Measurements from ENCODE around the gene ZNF408.
"Not testable (repeated sequence)": the region's sequence is repeated elsewhere in the genome, so short reads cannot be mapped to it uniquely, and the experiment has no call there.

The ZNF408 gene

DNA sequence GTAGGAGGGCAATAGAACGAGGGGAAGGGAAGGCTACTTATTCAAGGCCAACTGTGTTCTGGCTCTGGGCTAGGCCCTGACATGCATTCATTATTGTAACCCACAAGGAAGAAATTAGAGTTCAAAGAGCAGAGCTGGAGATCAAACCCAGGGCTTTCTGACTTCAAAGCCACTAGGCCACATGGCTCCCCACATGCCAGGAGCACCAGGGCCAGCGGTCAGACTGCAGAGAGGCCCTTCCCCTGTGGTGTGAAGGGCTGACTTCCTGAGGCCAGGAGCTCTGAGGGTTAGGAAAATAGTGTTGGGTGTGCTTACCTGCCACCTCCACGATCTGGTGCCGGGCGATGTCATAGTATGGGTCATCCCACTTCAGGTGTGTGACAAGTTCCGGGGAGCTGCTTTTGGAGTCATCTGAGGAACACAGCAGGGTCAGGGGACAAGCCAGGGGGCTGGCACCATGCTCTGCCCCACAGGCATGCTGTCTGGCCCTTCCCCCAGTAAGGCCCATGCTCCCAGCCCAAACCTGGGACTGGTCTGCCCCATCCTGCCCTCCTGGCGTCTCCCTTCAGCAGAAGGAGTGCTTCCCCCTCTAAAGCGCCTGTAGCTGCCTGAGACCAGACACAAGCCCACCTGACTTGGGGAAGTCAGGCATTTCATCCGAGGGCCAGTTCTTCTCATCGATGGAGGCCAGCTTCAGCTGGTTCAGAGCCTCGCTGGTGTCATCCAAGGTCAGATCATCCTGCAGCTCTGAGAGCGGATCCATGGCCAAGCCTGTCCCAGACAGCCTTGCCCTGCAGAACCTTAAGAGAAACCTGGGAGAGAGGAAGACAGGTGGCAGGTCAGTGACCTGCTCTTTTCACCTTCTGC is 5.3 kb upstream of the ZNF408 start:
- no peak overlapping the region for H3K4me3 ChIP-seq (ENCODE audit: low read length in 2 of 2)
- H3K36me3 ChIP-seq (ENCODE audit: control insufficient read depth in 2 of 2, insufficient read depth in 2 of 2, low read length in 2 of 2) = peaks cover 39 to 46% of the 10 kb centered on the region in 2 donors
- H3K27me3 ChIP-seq (ENCODE audit: control insufficient read depth in 2 of 2, insufficient read depth in 2 of 2, low read length in 2 of 2) = no peaks in the 10 kb centered on the region
- H3K9me3 ChIP-seq (ENCODE audit: control insufficient read depth in 2 of 2, low read length in 2 of 2) = no peaks in the 10 kb centered on the region
- H3K27ac ChIP-seq (ENCODE audit: low read depth in 2 of 2, low read length in 2 of 2) = no peak overlapping the region
- H3K9ac ChIP-seq (ENCODE audit: low read depth in 1 of 2, low read length in 2 of 2) = no peak overlapping the region
- peaks cover 13 to 22% of the 10 kb centered on the region in 2 donors for H3K4me1 ChIP-seq (ENCODE audit: control insufficient read depth in 2 of 2, insufficient read depth in 2 of 2, low read length in 2 of 2)

DNA sequence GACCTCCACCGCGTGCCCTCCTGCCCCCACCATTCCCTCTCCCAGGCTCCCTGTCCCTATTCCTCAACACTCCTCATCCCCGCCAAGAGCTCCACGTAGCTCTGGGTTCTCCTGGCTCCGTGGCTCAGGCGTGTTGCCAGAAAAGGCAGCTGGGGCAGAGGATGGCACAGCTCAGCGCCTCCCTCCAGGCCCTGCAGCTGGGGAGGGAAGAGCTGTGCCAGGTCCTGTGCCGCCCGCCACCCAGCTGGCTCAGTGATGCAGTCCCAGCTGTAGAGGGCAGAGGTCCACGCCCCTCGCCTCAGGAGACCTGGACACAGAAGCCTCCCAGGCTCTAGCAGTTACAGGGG is 4.6 kb upstream of the ZNF408 start:
- Histone ChIP-seq H3K9me3 (ENCODE audit: control insufficient read depth in 2 of 2, low read length in 2 of 2) (no peaks in the 10 kb centered on the region), H3K27ac (ENCODE audit: low read depth in 2 of 2, low read length in 2 of 2) (no peak overlapping the region), H3K4me1 (ENCODE audit: control insufficient read depth in 2 of 2, insufficient read depth in 2 of 2, low read length in 2 of 2) (peaks cover 13 to 22% of the 10 kb centered on the region in 2 donors), H3K9ac (ENCODE audit: low read depth in 1 of 2, low read length in 2 of 2) (no peak overlapping the region), H3K36me3 (ENCODE audit: control insufficient read depth in 2 of 2, insufficient read depth in 2 of 2, low read length in 2 of 2) (peaks cover 39 to 43% of the 10 kb centered on the region in 2 donors), H3K4me3 (ENCODE audit: low read length in 2 of 2) (no peak overlapping the region), H3K27me3 (ENCODE audit: control insufficient read depth in 2 of 2, insufficient read depth in 2 of 2, low read length in 2 of 2) (no peaks in the 10 kb centered on the region)

DNA sequence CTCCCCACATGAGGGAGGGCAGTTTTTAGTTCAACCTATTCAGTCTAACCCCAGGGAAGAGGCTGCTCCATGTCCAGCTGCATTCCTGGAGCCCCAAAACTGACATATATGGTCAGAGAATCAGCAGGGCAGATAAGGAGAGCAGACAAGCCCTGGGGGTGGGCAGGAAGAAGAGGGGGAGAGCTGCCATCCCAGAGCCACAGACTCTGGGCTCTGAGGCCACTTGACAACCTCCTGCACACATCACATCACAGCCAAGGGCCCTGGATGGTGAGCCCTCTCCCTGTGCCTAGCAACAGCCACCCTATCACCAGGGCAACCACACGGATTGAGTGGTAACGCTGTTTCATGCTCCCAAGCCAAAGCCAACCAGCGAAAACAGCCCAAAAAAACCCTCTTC is 3.5 kb upstream of the ZNF408 start:
- peaks cover 18 to 27% of the 10 kb centered on the region in 2 donors for H3K4me1 ChIP-seq (ENCODE audit: control insufficient read depth in 2 of 2, insufficient read depth in 2 of 2, low read length in 2 of 2)
- H3K9me3 ChIP-seq (ENCODE audit: control insufficient read depth in 2 of 2, low read length in 2 of 2) = no peaks in the 10 kb centered on the region
- peaks cover 34 to 35% of the 10 kb centered on the region in 2 donors for H3K36me3 ChIP-seq (ENCODE audit: control insufficient read depth in 2 of 2, insufficient read depth in 2 of 2, low read length in 2 of 2)
- peak overlapping the region in 1 of 2 donors; percentile 8 for H3K9ac ChIP-seq (ENCODE audit: low read depth in 1 of 2, low read length in 2 of 2)
- no peaks in the 10 kb centered on the region for H3K27me3 ChIP-seq (ENCODE audit: control insufficient read depth in 2 of 2, insufficient read depth in 2 of 2, low read length in 2 of 2)
- H3K4me3 ChIP-seq (ENCODE audit: low read length in 2 of 2) = no peak overlapping the region
- no peak overlapping the region for H3K27ac ChIP-seq (ENCODE audit: low read depth in 2 of 2, low read length in 2 of 2)

GRCh38 chr11:46697723-46698122 is 3.1 kb upstream of the ZNF408 start:
- Histone ChIP-seq H3K27ac (ENCODE audit: low read depth in 2 of 2, low read length in 2 of 2) (no peak overlapping the region), H3K4me3 (ENCODE audit: low read length in 2 of 2) (no peak overlapping the region), H3K9ac (ENCODE audit: low read depth in 1 of 2, low read length in 2 of 2) (peak overlapping the region in 1 of 2 donors; percentile 8), H3K27me3 (ENCODE audit: control insufficient read depth in 2 of 2, insufficient read depth in 2 of 2, low read length in 2 of 2) (no peaks in the 10 kb centered on the region), H3K4me1 (ENCODE audit: control insufficient read depth in 2 of 2, insufficient read depth in 2 of 2, low read length in 2 of 2) (peaks cover 18 to 29% of the 10 kb centered on the region in 2 donors), H3K9me3 (ENCODE audit: control insufficient read depth in 2 of 2, low read length in 2 of 2) (no peaks in the 10 kb centered on the region), H3K36me3 (ENCODE audit: control insufficient read depth in 2 of 2, insufficient read depth in 2 of 2, low read length in 2 of 2) (peaks cover 36 to 37% of the 10 kb centered on the region in 2 donors)

DNA sequence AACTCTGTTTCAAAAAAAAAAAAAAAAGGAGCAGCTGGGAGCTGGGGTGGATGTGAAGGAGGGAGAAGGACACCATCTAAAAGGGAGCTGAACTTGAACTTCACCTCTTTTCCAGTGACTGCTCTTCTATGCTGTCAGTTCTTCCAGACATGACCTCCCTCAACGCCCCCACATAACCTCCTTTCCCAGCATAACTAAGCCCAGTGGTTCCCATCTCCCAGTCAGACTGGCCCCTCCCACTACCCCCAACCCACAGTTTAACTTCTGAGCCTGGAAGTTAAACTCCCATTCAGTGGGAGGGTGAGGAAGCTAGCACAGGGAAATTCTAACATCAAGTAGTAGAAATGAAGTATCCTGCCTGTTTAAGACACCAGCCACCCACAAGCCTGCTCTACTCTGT is 2.2 kb upstream of the ZNF408 start:
- Histone ChIP-seq H3K4me1 (ENCODE audit: control insufficient read depth in 2 of 2, insufficient read depth in 2 of 2, low read length in 2 of 2) (peaks cover 18 to 32% of the 10 kb centered on the region in 2 donors), H3K36me3 (ENCODE audit: control insufficient read depth in 2 of 2, insufficient read depth in 2 of 2, low read length in 2 of 2) (peaks cover 41% of the 10 kb centered on the region in 2 donors), H3K27me3 (ENCODE audit: control insufficient read depth in 2 of 2, insufficient read depth in 2 of 2, low read length in 2 of 2) (no peaks in the 10 kb centered on the region), H3K9me3 (ENCODE audit: control insufficient read depth in 2 of 2, low read length in 2 of 2) (no peaks in the 10 kb centered on the region), H3K27ac (ENCODE audit: low read depth in 2 of 2, low read length in 2 of 2) (no peak overlapping the region), H3K9ac (ENCODE audit: low read depth in 1 of 2, low read length in 2 of 2) (no peak overlapping the region), H3K4me3 (ENCODE audit: low read length in 2 of 2) (peak overlapping the region in 1 of 2 donors; percentile 15)

GRCh38 chr11:46701078-46701654 is 335 bp downstream of the ZNF408 start:
- Histone ChIP-seq H3K9ac (ENCODE audit: low read depth in 1 of 2, low read length in 2 of 2) (peak overlapping the region; percentile 87 to 93), H3K4me1 (ENCODE audit: control insufficient read depth in 2 of 2, insufficient read depth in 2 of 2, low read length in 2 of 2) (peaks cover 18 to 32% of the 10 kb centered on the region in 2 donors), H3K27me3 (ENCODE audit: control insufficient read depth in 2 of 2, insufficient read depth in 2 of 2, low read length in 2 of 2) (no peaks in the 10 kb centered on the region), H3K9me3 (ENCODE audit: control insufficient read depth in 2 of 2, low read length in 2 of 2) (no peaks in the 10 kb centered on the region), H3K36me3 (ENCODE audit: control insufficient read depth in 2 of 2, insufficient read depth in 2 of 2, low read length in 2 of 2) (peaks cover 39 to 40% of the 10 kb centered on the region in 2 donors), H3K27ac (ENCODE audit: low read depth in 2 of 2, low read length in 2 of 2) (peak overlapping the region; percentile 91 to 93), H3K4me3 (ENCODE audit: low read length in 2 of 2) (peak overlapping the region; percentile 100)

- Histone ChIP-seq H3K27me3 (ENCODE audit: control insufficient read depth in 2 of 2, insufficient read depth in 2 of 2, low read length in 2 of 2) (no peaks in the 10 kb centered on the region), H3K36me3 (ENCODE audit: control insufficient read depth in 2 of 2, insufficient read depth in 2 of 2, low read length in 2 of 2) (peaks cover 43 to 46% of the 10 kb centered on the region in 2 donors), H3K9ac (ENCODE audit: low read depth in 1 of 2, low read length in 2 of 2) (no peak overlapping the region), H3K9me3 (ENCODE audit: control insufficient read depth in 2 of 2, low read length in 2 of 2) (no peaks in the 10 kb centered on the region), H3K27ac (ENCODE audit: low read depth in 2 of 2, low read length in 2 of 2) (no peak overlapping the region), H3K4me3 (ENCODE audit: low read length in 2 of 2) (no peak overlapping the region), H3K4me1 (ENCODE audit: control insufficient read depth in 2 of 2, insufficient read depth in 2 of 2, low read length in 2 of 2) (peaks cover 5 to 10% of the 10 kb centered on the region in 2 donors)
These were observed 4.3 kb downstream of the ZNF408 start for GRCh38 chr11:46705070-46705688.

GRCh38 chr11:46706886-46707285 is 6.1 kb downstream of the ZNF408 start:
- Histone ChIP-seq H3K9ac (ENCODE audit: low read depth in 1 of 2, low read length in 2 of 2) (no peak overlapping the region), H3K36me3 (ENCODE audit: control insufficient read depth in 2 of 2, insufficient read depth in 2 of 2, low read length in 2 of 2) (peaks cover 43 to 46% of the 10 kb centered on the region in 2 donors), H3K27ac (ENCODE audit: low read depth in 2 of 2, low read length in 2 of 2) (no peak overlapping the region), H3K4me1 (ENCODE audit: control insufficient read depth in 2 of 2, insufficient read depth in 2 of 2, low read length in 2 of 2) (peaks cover under 1 to 6% of the 10 kb centered on the region in 2 donors), H3K4me3 (ENCODE audit: low read length in 2 of 2) (no peak overlapping the region), H3K9me3 (ENCODE audit: control insufficient read depth in 2 of 2, low read length in 2 of 2) (no peaks in the 10 kb centered on the region), H3K27me3 (ENCODE audit: control insufficient read depth in 2 of 2, insufficient read depth in 2 of 2, low read length in 2 of 2) (no peaks in the 10 kb centered on the region)

DNA sequence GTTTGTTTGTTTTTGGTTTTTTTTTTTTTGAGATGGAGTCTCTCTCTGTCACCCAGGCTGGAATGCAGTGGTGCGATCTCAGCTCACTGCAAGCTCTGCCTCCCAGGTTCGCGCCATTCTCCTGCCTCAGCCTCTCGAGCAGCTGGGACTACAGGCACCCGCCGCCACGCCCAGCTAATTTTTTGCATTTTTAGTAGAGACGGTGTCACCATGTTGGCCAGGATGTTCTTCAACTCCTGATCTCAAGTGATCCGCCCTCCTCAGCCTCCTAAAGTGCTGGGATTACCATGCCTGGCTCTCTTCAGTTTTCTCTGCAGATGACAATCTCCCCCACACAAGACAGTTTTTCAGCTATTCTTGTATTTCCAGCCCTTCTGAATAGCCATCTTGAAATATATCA is 8.5 kb downstream of the ZNF408 start:
- not testable (repeated sequence) for H3K9me3 ChIP-seq (ENCODE audit: control insufficient read depth in 2 of 2, low read length in 2 of 2)

GRCh38 chr11:46710821-46711269 is 10.0 kb downstream of the ZNF408 start:
- H3K36me3 ChIP-seq (ENCODE audit: control insufficient read depth in 2 of 2, insufficient read depth in 2 of 2, low read length in 2 of 2) = peaks cover 12 to 14% of the 10 kb centered on the region in 2 donors
- no peaks in the 10 kb centered on the region for H3K27me3 ChIP-seq (ENCODE audit: control insufficient read depth in 2 of 2, insufficient read depth in 2 of 2, low read length in 2 of 2)
- H3K4me1 ChIP-seq (ENCODE audit: control insufficient read depth in 2 of 2, insufficient read depth in 2 of 2, low read length in 2 of 2) = no peaks in the 10 kb centered on the region
- peak overlapping the region; percentile 50 to 61 for H3K27ac ChIP-seq (ENCODE audit: low read depth in 2 of 2, low read length in 2 of 2)
- no peaks in the 10 kb centered on the region for H3K9me3 ChIP-seq (ENCODE audit: control insufficient read depth in 2 of 2, low read length in 2 of 2)
- no peak overlapping the region for H3K4me3 ChIP-seq (ENCODE audit: low read length in 2 of 2)
- no peak overlapping the region for H3K9ac ChIP-seq (ENCODE audit: low read depth in 1 of 2, low read length in 2 of 2)

More for the DNA sequence above, 8.5 kb downstream of the ZNF408 start:
- H3K27me3 ChIP-seq (ENCODE audit: control insufficient read depth in 2 of 2, insufficient read depth in 2 of 2, low read length in 2 of 2); H3K27ac ChIP-seq (ENCODE audit: low read depth in 2 of 2, low read length in 2 of 2); H3K4me3 ChIP-seq (ENCODE audit: low read length in 2 of 2); H3K4me1 ChIP-seq (ENCODE audit: control insufficient read depth in 2 of 2, insufficient read depth in 2 of 2, low read length in 2 of 2); H3K9ac ChIP-seq (ENCODE audit: low read depth in 1 of 2, low read length in 2 of 2): not testable (repeated sequence)
- peaks cover 26 to 28% of the 10 kb centered on the region in 2 donors for H3K36me3 ChIP-seq (ENCODE audit: control insufficient read depth in 2 of 2, insufficient read depth in 2 of 2, low read length in 2 of 2)
